HG03103 (cell line): Measurements from ENCODE around the gene PRKCZ.

Experiments used
- ATAC-seq: cut with Tn5 transposase; IDR thresholded peaks from one replicate; pipeline ENCODE4 v1.9.1; 2021; ENCODE audit warnings: low read depth; ENCODE audit not compliant: unreplicated experiment

Gene PRKCZ

GRCh38 chr1:2098839-2099785, 48.9 kb downstream of the PRKCZ start:
- no peak for ATAC-seq

- ATAC-seq = no peak
Observed at GRCh38 chr1:2099886-2100779, 49.9 kb downstream of the PRKCZ start.

GRCh38 chr1:2100780-2101108, 50.5 kb downstream of the PRKCZ start:
- ATAC-seq = no peak

GRCh38 chr1:2101531-2101930, 51.3 kb downstream of the PRKCZ start:
- ATAC-seq = no peak

- no peak for ATAC-seq
Observed at GRCh38 chr1:2101946-2102345, 51.7 kb downstream of the PRKCZ start.

GRCh38 chr1:2102753-2103152, 52.5 kb downstream of the PRKCZ start:
- ATAC-seq = no peak

GRCh38 chr1:2103266-2103900, 53.2 kb downstream of the PRKCZ start:
- ATAC-seq = no peak

- ATAC-seq = no peak
Observed at GRCh38 chr1:2103901-2104590, 53.8 kb downstream of the PRKCZ start.

GRCh38 chr1:2104621-2105427, 54.6 kb downstream of the PRKCZ start:
- no peak for ATAC-seq

GRCh38 chr1:2105781-2106524, 55.7 kb downstream of the PRKCZ start:
- ATAC-seq = no peak

- no peak for ATAC-seq
Observed at GRCh38 chr1:2106659-2107405, 56.6 kb downstream of the PRKCZ start.

GRCh38 chr1:2107586-2108212, 57.5 kb downstream of the PRKCZ start:
- ATAC-seq = no peak

GRCh38 chr1:2108213-2108876, 58.1 kb downstream of the PRKCZ start:
- no peak for ATAC-seq

- no peak for ATAC-seq
Observed at GRCh38 chr1:2108877-2109580, 58.8 kb downstream of the PRKCZ start.

GRCh38 chr1:2109581-2110021, 59.4 kb downstream of the PRKCZ start:
- no peak for ATAC-seq

GRCh38 chr1:2110191-2110737, 60.1 kb downstream of the PRKCZ start:
- ATAC-seq = no peak
